Tibial nerve (tissue), 3 donors: Measurements from ENCODE around the gene NKX2-1.

Experiments
- POLR2A ChIP-seq, 2 donors: fragments of 450-650 bp; IDR thresholded peaks; one replicate each; pipeline ENCODE4 v1.6.1; 2017; ENCODE audit warnings: antibody characterized with exemption in 2 of 2, mild to moderate bottlenecking in 2 of 2, moderate library complexity in 2 of 2
- TF ChIP-seq, protein P1 (sequence below), 5 experiments: fragments of 200-600 bp in 3 of 5; fragments of 450-650 bp in 2 of 5; sonication (generic) in 3 of 5; IDR thresholded peaks; one replicate each; pipeline ENCODE4 v1.5.1; 2016 to 2019; ENCODE audit warnings: antibody characterized with exemption in 5 of 5, mild to moderate bottlenecking in 3 of 5, moderate library complexity in 2 of 5

DNA sequence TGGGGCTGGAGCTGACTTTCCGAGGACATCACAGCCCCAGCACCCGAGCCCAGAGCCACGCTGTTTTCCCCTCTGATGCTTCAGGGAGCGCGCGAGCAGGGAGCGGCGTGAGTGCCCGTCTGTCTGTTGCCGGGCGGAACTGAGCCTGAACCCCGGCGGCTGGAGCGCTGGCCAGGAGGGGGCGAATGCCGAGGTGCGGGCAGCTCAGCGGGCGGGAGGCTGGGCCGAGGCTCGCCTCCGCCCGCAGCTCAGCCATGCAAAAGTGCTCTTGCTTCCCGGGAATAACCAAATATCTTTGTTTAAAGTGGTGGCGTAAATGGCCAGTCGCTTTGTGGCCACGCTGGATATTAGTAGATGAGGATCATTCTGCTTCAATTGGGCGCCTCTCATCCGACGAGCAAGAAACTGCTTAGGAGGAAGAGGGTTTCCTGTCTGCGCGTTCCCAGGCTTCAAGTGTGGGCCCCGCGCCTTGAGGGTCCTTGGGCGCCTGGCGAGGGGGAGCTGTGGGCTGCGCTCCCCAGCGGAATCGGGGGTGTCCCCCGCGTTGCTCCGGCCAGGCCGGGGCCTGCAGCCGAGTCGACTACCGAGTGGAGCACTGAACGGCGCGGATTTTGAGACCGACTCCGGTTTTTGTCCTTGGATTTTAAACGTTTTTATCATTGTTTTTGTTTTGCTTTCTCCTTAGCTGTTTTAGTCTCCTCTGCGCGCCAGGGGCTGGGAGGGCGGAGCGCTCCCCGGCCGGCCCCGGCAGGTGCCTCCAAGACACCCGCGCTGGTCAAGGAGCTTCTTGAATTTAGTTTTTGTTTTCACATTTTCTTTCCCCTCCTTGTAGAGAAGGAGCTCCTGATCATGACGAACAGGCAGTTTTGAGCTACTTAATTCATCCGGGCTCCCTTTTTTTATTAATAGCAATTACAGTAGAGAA is 831 bp upstream of the NKX2-1 start:
- TF ChIP-seq, protein P1, sequence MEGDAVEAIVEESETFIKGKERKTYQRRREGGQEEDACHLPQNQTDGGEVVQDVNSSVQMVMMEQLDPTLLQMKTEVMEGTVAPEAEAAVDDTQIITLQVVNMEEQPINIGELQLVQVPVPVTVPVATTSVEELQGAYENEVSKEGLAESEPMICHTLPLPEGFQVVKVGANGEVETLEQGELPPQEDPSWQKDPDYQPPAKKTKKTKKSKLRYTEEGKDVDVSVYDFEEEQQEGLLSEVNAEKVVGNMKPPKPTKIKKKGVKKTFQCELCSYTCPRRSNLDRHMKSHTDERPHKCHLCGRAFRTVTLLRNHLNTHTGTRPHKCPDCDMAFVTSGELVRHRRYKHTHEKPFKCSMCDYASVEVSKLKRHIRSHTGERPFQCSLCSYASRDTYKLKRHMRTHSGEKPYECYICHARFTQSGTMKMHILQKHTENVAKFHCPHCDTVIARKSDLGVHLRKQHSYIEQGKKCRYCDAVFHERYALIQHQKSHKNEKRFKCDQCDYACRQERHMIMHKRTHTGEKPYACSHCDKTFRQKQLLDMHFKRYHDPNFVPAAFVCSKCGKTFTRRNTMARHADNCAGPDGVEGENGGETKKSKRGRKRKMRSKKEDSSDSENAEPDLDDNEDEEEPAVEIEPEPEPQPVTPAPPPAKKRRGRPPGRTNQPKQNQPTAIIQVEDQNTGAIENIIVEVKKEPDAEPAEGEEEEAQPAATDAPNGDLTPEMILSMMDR (IDR thresholded peaks at IDR 0.05), result peak in 1 of 5 experiments; percentile 18
- TF ChIP-seq POLR2A (IDR thresholded peaks at IDR 0.05), result no peak
